ENCODE results near the gene ALX4. TPM values are rescaled to one million over a fixed set of nuclear protein-coding genes. Genes with fewer than 3 reads are reported as not detected.

ALX4 gene
- polyA plus RNA-seq, 6 donors from 2014 or later, result not detected

DNA sequence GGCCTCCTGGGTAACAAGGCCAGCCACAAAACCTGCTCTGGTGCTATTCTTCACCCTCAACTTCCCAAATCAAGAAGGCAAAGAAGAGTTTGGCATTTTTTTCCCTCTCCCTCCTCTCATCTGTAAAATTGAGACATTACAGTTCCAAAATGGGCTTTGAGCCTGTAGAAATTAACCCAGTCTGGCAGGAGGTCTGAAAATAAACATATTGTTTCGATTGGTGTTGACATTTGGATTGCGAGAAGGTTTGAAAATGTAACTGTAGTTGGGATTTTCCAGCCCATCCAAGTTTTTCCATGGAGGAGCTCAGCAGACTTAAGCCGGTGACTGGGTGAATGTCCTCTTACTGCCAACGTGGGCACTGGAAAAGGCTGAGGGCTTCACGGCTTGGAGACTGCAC is 35.0 kb upstream of the ALX4 start:
- no peak overlapping the region for H3K4me3 Mint-ChIP-seq
- peaks cover 0 to 2% (median 0%) of the 10 kb centered on the region in 7 donors for H3K9me3 Mint-ChIP-seq
- H3K4me1 Mint-ChIP-seq, result peaks cover 8 to 20% (median 9%) of the 10 kb centered on the region in 3 donors
- DNase-seq, result no peak
- H3K27ac Mint-ChIP-seq, result no peak overlapping the region
- no peak for ATAC-seq (ENCODE audit: low read depth in 2 of 2)
- peaks cover 14 to 48% (median 26%) of the 10 kb centered on the region in 3 donors for H3K27me3 Mint-ChIP-seq
- H3K36me3 Mint-ChIP-seq, result no peaks in the 10 kb centered on the region

DNA sequence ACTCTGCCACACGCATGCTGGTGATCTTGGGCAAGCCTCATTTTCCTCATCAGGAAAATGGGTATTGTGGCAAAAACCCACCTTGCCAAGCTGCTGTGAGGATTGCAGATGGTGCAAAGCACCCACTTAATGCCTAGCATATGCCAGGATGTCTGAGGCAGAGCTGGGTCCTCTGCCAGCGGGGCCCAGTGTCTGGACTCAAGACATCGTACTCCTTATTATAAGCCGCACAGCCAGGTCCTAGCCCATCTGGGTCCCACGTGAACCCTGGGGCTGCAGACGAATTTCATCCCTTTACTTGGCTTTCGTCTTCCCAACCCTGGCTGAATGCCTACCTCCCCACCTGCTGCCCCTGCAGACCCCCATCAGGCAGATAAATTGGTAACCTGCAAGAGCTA is 34.5 kb upstream of the ALX4 start:
- ATAC-seq (ENCODE audit: low read depth in 2 of 2) (no peak), DNase-seq (no peak)
- H3K27ac Mint-ChIP-seq, result no peak overlapping the region
- no peak overlapping the region for H3K4me3 Mint-ChIP-seq
- H3K9me3 Mint-ChIP-seq, result no peaks in the 10 kb centered on the region
- no peaks in the 10 kb centered on the region for H3K36me3 Mint-ChIP-seq
- H3K27me3 Mint-ChIP-seq, result peaks cover 15 to 50% (median 21%) of the 10 kb centered on the region in 3 donors
- H3K4me1 Mint-ChIP-seq, result peaks cover 6 to 15% (median 7%) of the 10 kb centered on the region in 3 donors

- Mint-ChIP-seq H3K9me3 (no peaks in the 10 kb centered on the region), H3K27ac (peak overlapping the region in 1 of 6 donors; percentile 29), H3K4me3 (no peak overlapping the region), H3K4me1 (peaks cover under 1 to 11% (median 1%) of the 10 kb centered on the region in 3 donors), H3K36me3 (no peaks in the 10 kb centered on the region), H3K27me3 (peaks cover 20 to 50% (median 21%) of the 10 kb centered on the region in 3 donors)
- ATAC-seq (ENCODE audit: low read depth in 2 of 2) (no peak), DNase-seq (no peak)
These were observed 34.0 kb upstream of the ALX4 start for GRCh38 chr11:44343778-44344422.

DNA sequence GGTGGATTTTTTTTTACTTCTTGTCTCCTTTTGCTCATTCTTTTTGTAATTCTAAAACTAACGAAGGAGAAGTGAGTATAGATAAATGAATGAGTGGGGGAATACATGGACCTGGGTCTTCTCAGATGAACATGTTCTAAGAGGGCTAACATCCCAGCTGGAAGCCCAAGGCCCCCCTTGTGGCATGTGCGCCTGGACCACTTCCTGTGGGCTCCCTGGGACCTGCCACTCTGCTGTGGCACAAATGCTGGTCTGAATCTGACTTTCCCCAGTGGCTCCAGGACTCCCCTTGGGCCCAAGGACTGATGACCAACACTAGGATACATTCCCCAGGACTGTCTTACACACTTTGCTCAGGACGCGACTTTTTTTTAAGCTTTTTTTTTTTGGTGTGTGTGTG is 32.7 kb upstream of the ALX4 start:
- H3K27me3 Mint-ChIP-seq, result peaks cover 33 to 60% (median 33%) of the 10 kb centered on the region in 3 donors
- no peak for ATAC-seq (ENCODE audit: low read depth in 2 of 2)
- DNase-seq, result no peak
- H3K4me1 Mint-ChIP-seq, result peaks cover 0 to 11% (median 0%) of the 10 kb centered on the region in 3 donors
- no peaks in the 10 kb centered on the region for H3K36me3 Mint-ChIP-seq
- H3K27ac Mint-ChIP-seq, result no peak overlapping the region
- H3K4me3 Mint-ChIP-seq, result no peak overlapping the region
- no peaks in the 10 kb centered on the region for H3K9me3 Mint-ChIP-seq

GRCh38 chr11:44340656-44341055 is 30.7 kb upstream of the ALX4 start:
- DNase-seq, result no peak
- no peaks in the 10 kb centered on the region for H3K36me3 Mint-ChIP-seq
- H3K4me1 Mint-ChIP-seq, result no peaks in the 10 kb centered on the region
- H3K27me3 Mint-ChIP-seq, result peaks cover 36 to 65% (median 51%) of the 10 kb centered on the region in 3 donors
- H3K4me3 Mint-ChIP-seq, result no peak overlapping the region
- no peak overlapping the region for H3K27ac Mint-ChIP-seq
- no peak for ATAC-seq (ENCODE audit: low read depth in 2 of 2)
- H3K9me3 Mint-ChIP-seq, result no peaks in the 10 kb centered on the region

DNA sequence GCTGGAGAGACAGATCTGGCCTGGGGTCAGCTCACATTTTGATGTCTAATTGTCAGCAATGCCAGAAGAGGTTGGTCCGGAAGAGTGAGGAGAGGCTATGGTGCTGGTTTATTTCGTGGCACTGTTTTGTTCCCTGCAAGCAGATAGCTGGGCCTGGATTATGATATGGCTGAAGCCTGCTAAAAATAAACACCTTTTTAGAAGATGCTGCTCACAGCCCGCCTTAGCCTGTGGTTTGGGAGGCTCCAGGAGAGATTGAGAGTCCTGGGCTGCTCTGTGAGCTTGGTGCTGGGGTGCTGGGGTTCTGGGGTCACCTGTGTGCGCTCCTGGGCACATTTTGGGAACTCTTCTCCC is 29.6 kb upstream of the ALX4 start:
- H3K27me3 Mint-ChIP-seq, result peaks cover 46 to 74% (median 59%) of the 10 kb centered on the region in 3 donors
- no peaks in the 10 kb centered on the region for H3K9me3 Mint-ChIP-seq
- peaks cover 0 to 9% (median 3%) of the 10 kb centered on the region in 3 donors for H3K4me1 Mint-ChIP-seq
- ATAC-seq (ENCODE audit: low read depth in 2 of 2) (no peak), DNase-seq (no peak)
- no peak overlapping the region for H3K4me3 Mint-ChIP-seq
- H3K36me3 Mint-ChIP-seq, result no peaks in the 10 kb centered on the region
- peak overlapping the region in 1 of 6 donors; percentile 18 for H3K27ac Mint-ChIP-seq

GRCh38 chr11:44338698-44339529 is 29.0 kb upstream of the ALX4 start:
- DNase-seq (no peak), ATAC-seq (ENCODE audit: low read depth in 2 of 2) (no peak)
- Mint-ChIP-seq H3K36me3 (no peaks in the 10 kb centered on the region), H3K27ac (peak overlapping the region in 1 of 6 donors; percentile 18), H3K4me1 (peaks cover 0 to 9% (median 3%) of the 10 kb centered on the region in 3 donors), H3K9me3 (no peaks in the 10 kb centered on the region), H3K4me3 (no peak overlapping the region), H3K27me3 (peaks cover 52 to 80% (median 58%) of the 10 kb centered on the region in 3 donors)

- Mint-ChIP-seq H3K4me3 (no peak overlapping the region), H3K4me1 (peaks cover 0 to 9% (median 3%) of the 10 kb centered on the region in 3 donors), H3K36me3 (no peaks in the 10 kb centered on the region), H3K27me3 (peaks cover 61 to 84% (median 61%) of the 10 kb centered on the region in 3 donors), H3K27ac (peak overlapping the region in 1 of 6 donors; percentile 15), H3K9me3 (no peaks in the 10 kb centered on the region)
- no peak for DNase-seq
- ATAC-seq (ENCODE audit: low read depth in 2 of 2), result no peak
These were observed 28.1 kb upstream of the ALX4 start for GRCh38 chr11:44338026-44338425.

- ATAC-seq (ENCODE audit: low read depth in 2 of 2) (no peak), DNase-seq (no peak)
- Mint-ChIP-seq H3K4me3 (no peak overlapping the region), H3K9me3 (no peaks in the 10 kb centered on the region), H3K36me3 (no peaks in the 10 kb centered on the region), H3K27ac (no peak overlapping the region), H3K27me3 (peaks cover 62 to 90% (median 82%) of the 10 kb centered on the region in 3 donors), H3K4me1 (peaks cover 0 to 9% (median 3%) of the 10 kb centered on the region in 3 donors)
These were observed 26.0 kb upstream of the ALX4 start for GRCh38 chr11:44335919-44336318.

GRCh38 chr11:44335052-44335760 is 25.3 kb upstream of the ALX4 start:
- ATAC-seq (ENCODE audit: low read depth in 2 of 2) (no peak), DNase-seq (no peak)
- Mint-ChIP-seq H3K4me1 (peaks cover 0 to 9% (median 3%) of the 10 kb centered on the region in 3 donors), H3K27ac (no peak overlapping the region), H3K9me3 (no peaks in the 10 kb centered on the region), H3K36me3 (no peaks in the 10 kb centered on the region), H3K27me3 (peaks cover 68 to 91% (median 89%) of the 10 kb centered on the region in 3 donors), H3K4me3 (no peak overlapping the region)

DNA sequence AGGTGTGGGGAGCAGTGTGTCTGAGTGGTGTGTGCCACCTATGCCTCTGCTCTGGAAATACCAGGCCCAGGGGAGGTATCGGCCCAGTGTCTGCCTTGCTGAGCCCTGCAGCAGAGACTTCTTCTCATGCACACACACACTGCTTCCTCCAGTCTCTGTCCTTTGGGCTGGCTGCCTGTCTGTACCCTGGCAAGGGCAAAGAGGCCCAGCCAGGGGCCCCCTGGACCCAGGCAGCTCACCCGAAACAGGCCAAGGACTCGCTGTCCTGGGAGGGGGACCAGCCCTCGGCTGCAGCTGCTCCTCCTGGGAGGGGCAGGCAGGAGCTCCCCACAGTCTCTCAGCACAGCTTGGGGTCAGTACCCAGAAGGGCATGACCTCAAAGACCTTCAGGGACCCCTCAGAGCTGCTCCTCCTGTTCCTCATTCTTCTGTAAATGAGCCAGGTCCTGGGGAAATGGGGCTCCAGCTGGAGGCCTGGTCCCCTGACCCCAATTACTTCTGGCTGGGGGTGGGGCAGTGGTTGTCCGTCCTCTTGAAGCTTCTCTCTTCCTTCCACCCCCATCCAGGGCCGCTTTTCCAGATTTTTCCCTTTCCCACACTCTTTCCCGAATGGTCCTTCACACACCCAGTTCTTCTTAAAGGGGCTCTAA is 24.5 kb upstream of the ALX4 start:
- Mint-ChIP-seq H3K27me3 (peaks cover 65 to 96% (median 91%) of the 10 kb centered on the region in 3 donors), H3K27ac (no peak overlapping the region), H3K36me3 (no peaks in the 10 kb centered on the region), H3K4me1 (peaks cover 0 to 9% (median 3%) of the 10 kb centered on the region in 3 donors), H3K9me3 (no peaks in the 10 kb centered on the region), H3K4me3 (no peak overlapping the region)
- ATAC-seq (ENCODE audit: low read depth in 2 of 2) (no peak), DNase-seq (no peak)

DNA sequence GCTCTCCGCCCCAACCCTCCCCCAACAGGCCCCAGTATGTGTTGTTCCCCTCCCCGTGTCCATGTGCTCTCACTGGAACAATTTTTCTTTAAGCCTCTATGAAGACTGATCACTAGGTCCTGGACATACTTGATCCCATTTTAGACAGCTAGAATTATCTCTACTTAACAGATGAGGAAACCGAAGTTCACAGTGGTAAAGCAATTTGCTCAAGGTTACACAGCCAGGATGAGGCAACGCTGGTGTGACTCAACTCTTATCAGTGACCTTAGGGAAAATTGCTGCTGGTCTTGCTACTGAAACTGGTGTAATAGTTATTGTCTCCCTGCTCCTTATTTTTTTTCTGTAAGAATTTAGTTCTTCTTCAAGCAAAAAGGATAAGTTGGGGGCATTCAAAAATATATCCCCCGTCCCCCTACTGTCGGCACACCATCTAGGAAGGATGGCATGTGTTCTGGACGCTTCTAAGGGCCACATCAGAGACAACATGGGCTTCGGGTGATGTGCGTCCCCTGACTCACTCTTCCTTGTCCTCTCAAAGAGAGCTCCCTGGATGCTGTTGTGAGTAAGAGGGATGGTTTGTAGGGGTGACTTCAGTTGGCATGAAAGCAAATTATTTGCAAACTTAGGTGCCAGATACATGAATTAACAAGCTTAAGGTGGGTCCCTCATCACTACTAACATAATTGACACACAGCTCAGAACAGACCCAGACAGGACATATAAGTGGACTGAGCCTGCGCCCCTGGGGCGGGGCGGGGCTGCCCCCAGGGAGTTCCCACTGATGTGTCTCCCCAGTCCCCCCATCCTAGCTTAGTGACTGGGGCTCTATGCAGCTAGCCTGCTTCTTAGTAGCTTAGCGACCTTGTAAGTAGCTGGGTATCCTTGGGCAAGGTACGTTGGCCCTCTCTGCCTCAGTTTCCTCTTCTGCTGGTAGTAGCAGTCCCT is 23.6 kb upstream of the ALX4 start:
- ATAC-seq (ENCODE audit: low read depth in 2 of 2) (no peak), DNase-seq (no peak)
- Mint-ChIP-seq H3K27me3 (peaks cover 64 to 95% (median 90%) of the 10 kb centered on the region in 3 donors), H3K36me3 (no peaks in the 10 kb centered on the region), H3K4me1 (peaks cover 0 to 9% (median 3%) of the 10 kb centered on the region in 3 donors), H3K27ac (no peak overlapping the region), H3K9me3 (no peaks in the 10 kb centered on the region), H3K4me3 (no peak overlapping the region)
